HepG2 (cell line): ENCODE data around the gene SLC43A1. TPM values are rescaled to one million over a fixed set of nuclear protein-coding genes. Genes with fewer than 3 reads are reported as not detected.

ENCODE experiments used
- AGO1 ChIP-seq: fragments of 200-400 bp; formaldehyde crosslinking; IDR thresholded peaks from 2 replicates; pipeline ENCODE4 v1.6.1; 2017; ENCODE audit warnings: mild to moderate bottlenecking, low read depth, low read length, moderate library complexity; ENCODE audit not compliant: poor library complexity, severe bottlenecking
- CHD4 ChIP-seq: fragments of 200-600 bp; sonication (generic); IDR thresholded peaks from 2 replicates; pipeline ENCODE4 v1.7.0; 2017; ENCODE audit warnings: mild to moderate bottlenecking, low read length, borderline replicate concordance
- FOXJ3 ChIP-seq: sonication (generic); formaldehyde crosslinking; IDR thresholded peaks from 2 replicates; pipeline ENCODE4 v1.4.0; 2020; ENCODE audit warnings: missing genetic modification reagents, mild to moderate bottlenecking, borderline replicate concordance
- HOXA3 ChIP-seq: sonication (generic); formaldehyde crosslinking; IDR thresholded peaks from 2 replicates; pipeline ENCODE4 v1.5.0; 2020; ENCODE audit warnings: missing genetic modification reagents
- NCOA5 ChIP-seq: sonication (generic); formaldehyde crosslinking; IDR thresholded peaks from 2 replicates; pipeline ENCODE4 v1.4.0; 2020; ENCODE audit warnings: missing genetic modification reagents
- SP5 ChIP-seq: IDR thresholded peaks from 2 replicates; pipeline ENCODE4 v1.6.1; 2016; ENCODE audit warnings: low read depth, borderline replicate concordance
- TAF1 ChIP-seq: sonication (generic); formaldehyde crosslinking; IDR thresholded peaks from 2 replicates; pipeline ENCODE4 v1.4.0; 2020; ENCODE audit warnings: missing genetic modification reagents
- TOPORS ChIP-seq: sonication (generic); formaldehyde crosslinking; IDR thresholded peaks from 2 replicates; pipeline ENCODE4 v1.8.0; 2023; ENCODE audit warnings: mild to moderate bottlenecking, missing genetic modification reagents
- ZBTB7B ChIP-seq: sonication (generic); formaldehyde crosslinking; IDR thresholded peaks from 2 replicates; pipeline ENCODE4 v1.4.0; 2020; ENCODE audit warnings: missing genetic modification reagents
- ZFP41 ChIP-seq: sonication (generic); formaldehyde crosslinking; IDR thresholded peaks from 2 replicates; pipeline ENCODE4 v1.4.0; 2020; ENCODE audit warnings: mild to moderate bottlenecking, missing genetic modification reagents, borderline replicate concordance
- ZFP90 ChIP-seq: sonication (generic); formaldehyde crosslinking; IDR thresholded peaks from 2 replicates; pipeline ENCODE4 v1.8.0; 2022; ENCODE audit warnings: missing genetic modification reagents, mild to moderate bottlenecking, inconsistent platforms, borderline replicate concordance
- ZMAT3 ChIP-seq: sonication (generic); formaldehyde crosslinking; conservative IDR thresholded peaks from 2 replicates; pipeline ENCODE4 v1.7.0; 2021; ENCODE audit warnings: missing genetic modification reagents
- ZMYM3 ChIP-seq: sonication (generic); formaldehyde crosslinking; IDR thresholded peaks from 2 replicates; pipeline ENCODE4 v1.5.1; 2020; ENCODE audit warnings: mild to moderate bottlenecking, missing genetic modification reagents
- ZNF121 ChIP-seq: sonication (generic); formaldehyde crosslinking; IDR thresholded peaks from 2 replicates; pipeline ENCODE4 v1.5.0; 2020; ENCODE audit warnings: mild to moderate bottlenecking, missing genetic modification reagents
- ZNF30 ChIP-seq: sonication (generic); formaldehyde crosslinking; IDR thresholded peaks from 2 replicates; pipeline ENCODE4 v1.5.0; 2020; ENCODE audit warnings: mild to moderate bottlenecking, missing genetic modification reagents
- ZNF550 ChIP-seq: sonication (generic); formaldehyde crosslinking; IDR thresholded peaks from 2 replicates; pipeline ENCODE4 v1.4.0; 2020; ENCODE audit warnings: mild to moderate bottlenecking, missing genetic modification reagents, borderline replicate concordance
- ZNF75D ChIP-seq: sonication (generic); formaldehyde crosslinking; IDR thresholded peaks from 2 replicates; pipeline ENCODE4 v1.8.1; 2023; ENCODE audit warnings: missing genetic modification reagents, mild to moderate bottlenecking, borderline replicate concordance
- polyA plus RNA-seq, 8 experiments: library from polyadenylated mRNA; depleted of rRNA in 3 of 8; stranded (reverse) in 7 of 8; unstranded in 1 of 8; fragments of >200 nt; fragmentation: Illumina TruSeq in 4 of 8; extraction: Trizol in 4 of 8; gene quantifications; 2 replicates each; pipeline versions ENCODE4 v1.2.1 to v1.2.3, GENCODE V29; 2011 to 2016; ENCODE audit warnings: low read depth in 4 of 8, missing spikeins in 1 of 8, mixed read lengths in 1 of 8; ENCODE audit not compliant: insufficient read depth in 1 of 8
- total RNA-seq, 5 experiments: library from RNA; depleted of rRNA; stranded (reverse); fragments of >200 nt; fragmentation: Illumina TruSeq; extraction: Trizol; gene quantifications; 2 replicates each; pipeline ENCODE4 v1.2.3, GENCODE V29; 2016; ENCODE audit warnings: low read depth in 1 of 5
- TF ChIP-seq, protein P1 (sequence below): sonication (generic); formaldehyde crosslinking; IDR thresholded peaks from 2 replicates; pipeline ENCODE4 v1.4.0; 2020; ENCODE audit warnings: missing genetic modification reagents, mild to moderate bottlenecking, borderline replicate concordance
- TF ChIP-seq, protein P2 (sequence below): sonication (generic); formaldehyde crosslinking; IDR thresholded peaks from 2 replicates; pipeline ENCODE4 v1.4.0; 2020; ENCODE audit warnings: mild to moderate bottlenecking, missing genetic modification reagents
- TF ChIP-seq, protein P3 (sequence below): sonication (generic); formaldehyde crosslinking; IDR thresholded peaks from 2 replicates; pipeline ENCODE4 v1.5.0; 2020; ENCODE audit warnings: mild to moderate bottlenecking, missing genetic modification reagents
- TF ChIP-seq, protein P4 (sequence below): sonication (generic); formaldehyde crosslinking; IDR thresholded peaks from 2 replicates; pipeline ENCODE4 v1.4.0; 2020; ENCODE audit warnings: mild to moderate bottlenecking, missing genetic modification reagents

Gene SLC43A1
- total and polyA plus RNA-seq, 2 of the 13 experiments (the other 11 are each of a cell fraction or from before 2014, with no cell fraction given) = 72.3 to 87.6 TPM

DNA sequence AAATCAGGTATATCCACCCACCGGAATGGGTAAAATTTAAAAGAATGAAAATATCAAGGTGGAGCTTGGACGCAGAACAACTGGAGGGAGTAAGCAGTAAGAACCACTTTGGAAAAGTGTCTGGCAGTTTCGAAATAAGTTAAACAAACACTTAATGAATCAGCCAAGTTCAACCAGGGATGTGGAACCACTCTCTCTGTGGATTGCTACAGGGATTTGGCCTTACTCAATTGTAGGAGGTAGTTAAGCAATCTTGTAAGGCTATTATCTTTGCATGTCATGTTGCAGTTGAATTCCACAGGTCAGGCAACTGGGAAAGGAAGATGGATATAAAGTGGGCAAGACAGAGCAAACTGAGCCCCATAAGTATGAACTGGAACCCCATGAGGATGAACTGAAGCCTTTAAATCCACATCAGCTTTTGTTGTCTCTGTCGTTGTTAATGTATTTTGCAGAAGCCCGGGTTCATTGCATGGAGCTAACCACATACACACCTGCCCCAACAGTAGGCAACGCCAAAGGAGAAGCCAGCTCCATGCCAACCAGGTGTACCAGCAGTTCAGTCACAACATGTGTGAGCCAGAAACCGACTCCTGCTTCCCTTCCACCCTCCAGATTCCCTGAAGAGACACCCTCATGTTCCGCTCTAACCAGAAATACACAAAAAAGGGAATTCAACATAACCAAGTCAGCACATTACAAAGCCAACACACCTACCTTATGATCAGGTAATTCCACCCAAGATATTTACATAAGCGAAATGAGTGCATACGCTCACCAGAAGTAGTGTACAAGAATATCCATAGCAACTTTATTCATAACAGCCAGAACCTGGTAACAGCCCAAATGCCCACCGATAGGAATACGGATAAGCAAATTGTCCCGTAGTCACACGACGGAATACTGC lies 80.6 kb downstream of the SLC43A1 start (continued):
- TF ChIP-seq AGO1 (no peak), HOXA3 (peak; percentile 59; the same call in 1 of the 2 replicates), ZNF121 (no peak), ZNF75D (no peak), ZFP41 (CRISPR knock-in tag) (no peak), ZFP90 (CRISPR knock-in tag) (no peak), FOXJ3 (peak; percentile 85; the same call in 1 of the 2 replicates), TAF1 (no peak), ZMAT3 (CRISPR knock-in tag) (0 out of 2 replicates have a peak, but pooled peaks have one; percentile 55), NCOA5 (CRISPR knock-in tag) (no peak), TOPORS (no peak), ZBTB7B (CRISPR knock-in tag) (peak; percentile 35; the same call in 1 of the 2 replicates), CHD4 (no peak), SP5 (CRISPR knock-in tag) (peak; percentile 33; the same call in 1 of the 2 replicates), ZMYM3 (CRISPR knock-in tag) (peak; percentile 74; the same call in 1 of the 2 replicates), ZNF550 (CRISPR knock-in tag) (no peak), ZNF30 (no peak)
- TF ChIP-seq, protein P1, sequence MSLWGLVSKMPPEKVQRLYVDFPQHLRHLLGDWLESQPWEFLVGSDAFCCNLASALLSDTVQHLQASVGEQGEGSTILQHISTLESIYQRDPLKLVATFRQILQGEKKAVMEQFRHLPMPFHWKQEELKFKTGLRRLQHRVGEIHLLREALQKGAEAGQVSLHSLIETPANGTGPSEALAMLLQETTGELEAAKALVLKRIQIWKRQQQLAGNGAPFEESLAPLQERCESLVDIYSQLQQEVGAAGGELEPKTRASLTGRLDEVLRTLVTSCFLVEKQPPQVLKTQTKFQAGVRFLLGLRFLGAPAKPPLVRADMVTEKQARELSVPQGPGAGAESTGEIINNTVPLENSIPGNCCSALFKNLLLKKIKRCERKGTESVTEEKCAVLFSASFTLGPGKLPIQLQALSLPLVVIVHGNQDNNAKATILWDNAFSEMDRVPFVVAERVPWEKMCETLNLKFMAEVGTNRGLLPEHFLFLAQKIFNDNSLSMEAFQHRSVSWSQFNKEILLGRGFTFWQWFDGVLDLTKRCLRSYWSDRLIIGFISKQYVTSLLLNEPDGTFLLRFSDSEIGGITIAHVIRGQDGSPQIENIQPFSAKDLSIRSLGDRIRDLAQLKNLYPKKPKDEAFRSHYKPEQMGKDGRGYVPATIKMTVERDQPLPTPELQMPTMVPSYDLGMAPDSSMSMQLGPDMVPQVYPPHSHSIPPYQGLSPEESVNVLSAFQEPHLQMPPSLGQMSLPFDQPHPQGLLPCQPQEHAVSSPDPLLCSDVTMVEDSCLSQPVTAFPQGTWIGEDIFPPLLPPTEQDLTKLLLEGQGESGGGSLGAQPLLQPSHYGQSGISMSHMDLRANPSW = no peak
- TF ChIP-seq, protein P2, sequence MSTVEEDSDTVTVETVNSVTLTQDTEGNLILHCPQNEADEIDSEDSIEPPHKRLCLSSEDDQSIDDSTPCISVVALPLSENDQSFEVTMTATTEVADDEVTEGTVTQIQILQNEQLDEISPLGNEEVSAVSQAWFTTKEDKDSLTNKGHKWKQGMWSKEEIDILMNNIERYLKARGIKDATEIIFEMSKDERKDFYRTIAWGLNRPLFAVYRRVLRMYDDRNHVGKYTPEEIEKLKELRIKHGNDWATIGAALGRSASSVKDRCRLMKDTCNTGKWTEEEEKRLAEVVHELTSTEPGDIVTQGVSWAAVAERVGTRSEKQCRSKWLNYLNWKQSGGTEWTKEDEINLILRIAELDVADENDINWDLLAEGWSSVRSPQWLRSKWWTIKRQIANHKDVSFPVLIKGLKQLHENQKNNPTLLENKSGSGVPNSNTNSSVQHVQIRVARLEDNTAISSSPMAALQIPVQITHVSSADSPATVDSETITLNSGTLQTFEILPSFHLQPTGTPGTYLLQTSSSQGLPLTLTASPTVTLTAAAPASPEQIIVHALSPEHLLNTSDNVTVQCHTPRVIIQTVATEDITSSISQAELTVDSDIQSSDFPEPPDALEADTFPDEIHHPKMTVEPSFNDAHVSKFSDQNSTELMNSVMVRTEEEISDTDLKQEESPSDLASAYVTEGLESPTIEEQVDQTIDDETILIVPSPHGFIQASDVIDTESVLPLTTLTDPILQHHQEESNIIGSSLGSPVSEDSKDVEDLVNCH (CRISPR knock-in tag) = no peak
- TF ChIP-seq, protein P3, sequence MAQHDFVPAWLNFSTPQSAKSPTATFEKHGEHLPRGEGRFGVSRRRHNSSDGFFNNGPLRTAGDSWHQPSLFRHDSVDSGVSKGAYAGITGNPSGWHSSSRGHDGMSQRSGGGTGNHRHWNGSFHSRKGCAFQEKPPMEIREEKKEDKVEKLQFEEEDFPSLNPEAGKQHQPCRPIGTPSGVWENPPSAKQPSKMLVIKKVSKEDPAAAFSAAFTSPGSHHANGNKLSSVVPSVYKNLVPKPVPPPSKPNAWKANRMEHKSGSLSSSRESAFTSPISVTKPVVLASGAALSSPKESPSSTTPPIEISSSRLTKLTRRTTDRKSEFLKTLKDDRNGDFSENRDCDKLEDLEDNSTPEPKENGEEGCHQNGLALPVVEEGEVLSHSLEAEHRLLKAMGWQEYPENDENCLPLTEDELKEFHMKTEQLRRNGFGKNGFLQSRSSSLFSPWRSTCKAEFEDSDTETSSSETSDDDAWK = no peak
- TF ChIP-seq, protein P4, sequence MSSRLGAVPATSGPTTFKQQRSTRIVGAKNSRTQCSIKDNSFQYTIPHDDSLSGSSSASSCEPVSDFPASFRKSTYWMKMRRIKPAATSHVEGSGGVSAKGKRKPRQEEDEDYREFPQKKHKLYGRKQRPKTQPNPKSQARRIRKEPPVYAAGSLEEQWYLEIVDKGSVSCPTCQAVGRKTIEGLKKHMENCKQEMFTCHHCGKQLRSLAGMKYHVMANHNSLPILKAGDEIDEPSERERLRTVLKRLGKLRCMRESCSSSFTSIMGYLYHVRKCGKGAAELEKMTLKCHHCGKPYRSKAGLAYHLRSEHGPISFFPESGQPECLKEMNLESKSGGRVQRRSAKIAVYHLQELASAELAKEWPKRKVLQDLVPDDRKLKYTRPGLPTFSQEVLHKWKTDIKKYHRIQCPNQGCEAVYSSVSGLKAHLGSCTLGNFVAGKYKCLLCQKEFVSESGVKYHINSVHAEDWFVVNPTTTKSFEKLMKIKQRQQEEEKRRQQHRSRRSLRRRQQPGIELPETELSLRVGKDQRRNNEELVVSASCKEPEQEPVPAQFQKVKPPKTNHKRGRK = no peak
